IPS-NIHi7 (cell line): ENCODE data around the gene RELN.
A peak's percentile ranks its signal among the peaks of the same experiment; 100 is the strongest.
"Not testable (repeated sequence)": the region's sequence is repeated elsewhere in the genome, so short reads cannot be mapped to it uniquely, and the experiment has no call there.

Experiments used
- DNase-seq: peaks from one replicate; pipeline ENCODE4 v3.0.0; 2012; ENCODE audit warnings: mixed read lengths; ENCODE audit errors: extremely low spot score

Gene RELN

DNA sequence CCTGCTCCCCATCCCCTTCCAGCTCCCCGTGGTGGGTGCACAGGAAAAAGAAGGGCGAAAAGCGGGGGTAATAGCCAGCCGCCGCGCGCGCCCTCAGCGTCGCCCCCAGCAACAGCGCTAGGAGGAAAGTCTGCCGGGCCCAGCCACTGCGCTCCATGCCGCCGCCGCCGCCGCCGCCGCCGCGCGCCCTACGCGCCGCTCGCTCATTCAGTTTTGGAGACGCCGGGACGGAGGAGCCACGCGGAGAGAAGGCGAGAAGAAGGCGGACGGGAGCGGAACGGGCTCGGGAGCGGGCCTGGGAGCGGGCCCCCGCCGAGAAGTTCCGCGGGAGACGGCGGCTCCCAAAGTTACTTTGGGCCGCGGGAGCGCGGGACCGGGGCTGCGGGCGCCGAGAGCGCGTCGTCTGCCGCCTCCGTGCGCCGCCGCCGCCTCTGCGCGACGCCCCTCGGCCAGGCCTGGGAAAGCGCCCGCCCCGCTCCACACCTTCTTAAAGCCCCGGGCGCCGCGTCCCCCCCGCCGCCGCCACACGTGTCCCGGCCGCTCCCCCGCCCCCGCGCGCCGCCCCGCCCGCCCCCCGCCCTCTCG is at the start of gene RELN:
Gene RELN (minus strand): TSS at position 459 of the 585 bp plus-strand sequence. CDS start 302 bp downstream, at position 157.
- DNase-seq, result peak; percentile 58

DNA sequence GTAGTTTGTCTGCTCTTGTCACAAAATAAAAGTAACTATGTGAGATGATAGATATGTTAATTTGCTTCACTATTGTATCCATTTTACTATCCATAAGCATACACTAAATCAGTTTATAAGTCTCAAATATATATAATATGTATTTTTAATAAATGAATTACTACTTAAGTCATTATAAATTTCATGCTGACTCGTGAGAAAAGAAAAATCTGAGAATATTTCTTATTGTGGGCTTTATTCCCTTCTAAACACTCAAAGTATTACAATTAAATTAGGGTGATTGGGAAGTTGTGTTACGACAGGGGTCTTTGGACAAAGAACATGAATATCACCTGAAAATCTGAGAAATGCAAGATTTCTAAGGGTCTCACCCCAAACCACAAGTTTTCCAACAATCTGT is 48.7 kb upstream of the RELN start:
- DNase-seq, result no peak

- not testable (repeated sequence) for DNase-seq
Observed at GRCh38 chr7:104036889-104037288, 47.4 kb upstream of the RELN start.

DNA sequence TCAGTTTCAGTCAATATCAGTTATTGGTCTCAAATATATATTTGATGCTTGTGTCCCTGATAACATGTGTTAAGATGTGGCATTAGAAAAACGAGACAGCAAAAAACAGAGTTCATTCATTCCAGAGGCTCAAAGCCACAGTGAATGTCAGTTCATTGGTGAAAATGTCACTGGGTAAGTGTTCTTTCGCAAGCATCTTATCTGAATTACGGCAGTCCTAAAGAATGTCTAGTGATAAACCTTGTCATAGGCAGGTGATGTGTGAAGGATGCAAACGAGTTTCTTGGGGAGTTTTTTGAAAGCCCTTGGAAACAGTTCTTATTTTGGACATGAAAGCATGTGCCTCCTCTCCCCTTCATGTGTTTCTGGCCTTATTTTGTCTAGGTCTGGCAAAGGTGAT is 45.9 kb upstream of the RELN start:
- no peak for DNase-seq

DNA sequence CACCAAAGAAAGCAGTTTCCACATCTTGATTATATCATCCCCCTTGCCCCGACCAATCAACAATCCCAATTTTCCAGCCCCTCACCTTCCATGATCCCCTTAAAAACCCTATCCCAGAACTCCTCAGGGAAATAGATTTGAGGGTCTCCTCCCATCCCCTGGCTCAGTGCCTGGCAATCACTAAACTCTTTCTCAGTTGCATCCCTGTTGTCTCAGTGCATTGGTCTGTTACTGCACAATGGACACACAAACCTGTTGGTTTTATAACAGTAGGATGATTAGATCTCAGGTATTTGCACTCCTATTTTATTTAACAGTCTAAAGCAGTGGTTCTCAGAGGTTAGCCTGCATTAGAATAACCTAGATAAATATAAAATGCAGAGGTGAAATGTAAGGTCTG is 45.2 kb upstream of the RELN start:
- no peak for DNase-seq

GRCh38 chr7:104033837-104034236 is 44.4 kb upstream of the RELN start:
- no peak for DNase-seq

- DNase-seq, result no peak
Observed at GRCh38 chr7:104032486-104032885, 43.0 kb upstream of the RELN start.

- DNase-seq, result no peak
Observed at GRCh38 chr7:104029765-104030164, 40.3 kb upstream of the RELN start.

- DNase-seq, result no peak
Observed at GRCh38 chr7:104024632-104025031, 35.2 kb upstream of the RELN start.

GRCh38 chr7:104023100-104023499 is 33.6 kb upstream of the RELN start:
- no peak for DNase-seq

GRCh38 chr7:104018425-104018824 is 29.0 kb upstream of the RELN start:
- DNase-seq, result no peak

GRCh38 chr7:104017001-104017400 is 27.5 kb upstream of the RELN start:
- no peak for DNase-seq

DNA sequence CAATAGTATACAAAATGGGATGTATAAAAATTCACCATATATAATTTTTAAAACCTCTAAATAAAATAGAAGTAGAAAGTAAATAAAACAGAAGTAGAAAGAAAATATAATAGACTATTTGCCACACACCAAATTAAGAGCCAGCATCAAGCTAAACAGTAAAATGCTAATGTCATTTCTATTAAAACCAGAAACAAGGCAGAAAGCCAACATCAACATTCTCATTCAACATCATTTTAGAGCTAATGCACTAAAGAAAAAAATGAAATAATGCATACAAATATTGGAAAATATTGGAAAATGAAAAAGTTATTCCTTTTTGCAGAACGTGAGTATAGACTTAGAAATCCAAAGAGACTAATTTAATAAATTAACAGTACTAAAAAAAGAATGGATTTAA is 23.4 kb upstream of the RELN start:
- DNase-seq, result no peak

DNA sequence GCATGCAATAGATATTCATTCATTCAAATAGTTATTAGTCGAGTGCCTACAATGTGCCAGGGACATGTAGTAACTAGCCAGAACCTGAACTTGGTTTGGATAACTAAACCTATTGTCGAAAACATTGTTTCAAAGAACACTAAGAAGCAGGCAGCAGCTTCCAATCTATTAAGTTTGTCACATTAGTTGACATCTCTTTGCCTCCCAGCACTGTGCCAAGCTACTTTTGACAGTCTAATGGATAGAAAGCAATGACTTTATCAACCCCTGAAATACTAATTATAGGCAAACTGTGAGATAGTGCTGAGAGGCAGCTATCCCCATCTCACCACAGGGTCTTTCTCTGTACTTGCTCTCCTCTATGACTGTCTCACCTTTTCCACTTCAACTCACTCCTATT is 22.4 kb upstream of the RELN start:
- DNase-seq, result no peak

- no peak for DNase-seq
Observed at GRCh38 chr7:104010052-104010909, 20.8 kb upstream of the RELN start.

- DNase-seq, result no peak
Observed at GRCh38 chr7:104008107-104008506, 18.6 kb upstream of the RELN start.

DNA sequence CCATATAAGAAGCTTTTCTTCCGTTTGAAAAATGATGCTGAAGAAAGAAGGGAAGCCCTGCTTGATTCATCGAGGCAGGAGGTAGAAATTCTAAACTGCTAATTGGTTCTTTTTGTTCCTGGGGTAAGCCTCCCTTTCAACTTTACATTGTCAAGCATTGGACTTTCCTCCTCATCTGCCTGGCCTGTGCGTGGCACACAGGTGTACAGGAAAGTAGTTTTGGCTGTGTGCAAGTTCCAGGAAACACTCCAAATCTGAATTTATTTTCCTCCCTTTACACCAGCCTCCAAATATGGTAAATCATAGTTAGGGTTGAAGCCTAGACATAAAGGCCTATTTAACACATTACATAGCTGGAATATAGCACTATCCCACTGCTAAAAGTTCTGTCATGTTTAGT is 18.2 kb upstream of the RELN start:
- DNase-seq, result no peak

DNA sequence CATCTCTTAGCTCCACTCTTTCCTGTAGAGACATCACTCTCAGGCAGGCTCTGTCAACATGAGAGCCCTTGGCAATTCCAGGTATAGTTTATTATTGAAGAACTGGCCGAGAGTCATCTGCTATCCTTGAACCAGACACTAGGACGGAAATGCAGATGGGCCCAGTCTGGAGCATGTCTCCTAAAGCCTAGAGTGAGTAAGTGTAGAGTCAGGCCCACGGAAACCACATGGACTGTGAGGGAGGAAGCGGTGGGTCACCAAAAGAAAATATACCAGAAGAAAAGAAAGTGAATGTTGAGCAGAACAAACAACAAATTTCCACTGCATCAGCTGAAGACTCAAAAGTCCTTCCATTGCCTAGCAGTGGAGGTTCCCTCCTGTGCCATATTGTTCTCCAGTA is 15.7 kb upstream of the RELN start:
- DNase-seq, result no peak

DNA sequence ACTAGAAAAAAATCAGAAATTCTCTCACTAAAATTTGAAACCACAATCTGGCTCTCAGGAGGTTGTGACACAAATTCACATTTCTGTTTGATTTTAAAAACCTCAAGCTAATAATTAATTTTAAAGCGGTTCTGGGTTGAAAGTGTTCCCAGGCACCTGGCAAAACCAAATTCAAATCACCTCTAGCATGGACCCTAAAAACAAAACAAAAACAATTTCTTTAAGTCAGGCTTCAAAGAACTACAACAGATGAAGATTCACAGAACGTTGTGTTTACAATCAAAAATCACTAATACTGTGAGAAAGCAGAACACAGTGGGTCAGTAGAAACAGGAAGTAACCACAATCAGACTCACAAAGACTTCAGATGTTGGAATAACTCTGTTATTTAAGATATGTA is 7.2 kb upstream of the RELN start:
- no peak for DNase-seq

- DNase-seq, result no peak
Observed at GRCh38 chr7:103996017-103996551, 6.6 kb upstream of the RELN start.

DNA sequence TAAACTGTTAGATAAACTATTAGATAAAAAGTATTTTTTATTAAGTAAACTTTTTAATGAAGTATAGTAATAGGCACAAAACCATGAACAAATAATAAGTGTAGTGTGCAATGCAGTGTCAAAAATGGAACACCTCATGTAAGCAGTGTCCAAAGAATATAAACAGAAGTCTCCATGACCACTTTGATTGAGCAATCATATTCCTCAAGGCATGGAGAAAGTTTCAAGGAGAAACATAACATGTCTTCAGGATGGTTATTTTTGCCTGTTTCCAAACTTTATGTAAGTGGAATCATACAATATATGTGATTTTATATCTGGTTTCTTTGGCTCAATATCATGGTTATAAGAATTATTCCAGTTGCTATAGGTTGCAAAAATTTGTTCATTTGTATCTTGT is 6.1 kb upstream of the RELN start:
- DNase-seq, result no peak

DNA sequence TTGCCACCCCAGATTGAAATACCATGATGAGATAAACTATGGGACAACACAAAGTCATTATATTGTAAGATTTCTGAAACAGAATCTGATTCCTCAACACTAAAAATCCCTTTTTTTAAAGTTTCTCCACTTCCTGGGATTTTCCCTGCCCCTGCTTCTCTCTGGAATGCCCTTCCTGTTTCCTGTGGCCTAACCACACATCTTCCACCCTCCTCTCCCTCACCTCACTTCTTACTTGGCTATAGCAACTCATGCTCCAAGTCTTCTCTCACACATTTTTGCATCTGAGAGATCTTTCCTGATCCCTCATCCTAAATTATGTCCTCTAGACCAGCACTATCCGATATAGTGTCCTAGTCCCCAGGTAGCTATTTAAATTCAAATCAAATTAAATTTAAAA is 4.1 kb upstream of the RELN start:
- DNase-seq, result no peak

GRCh38 chr7:103991406-103991805 is 1.9 kb upstream of the RELN start:
- DNase-seq, result no peak
